Stimulated activated CD8-positive, alpha-beta memory T cell treated with anti-CD3 and anti-CD28 coated beads, Interleukin-12 subunit alpha, Interleukin-12 subunit beta, amount 100 ng/mL, for 24 hours (primary cell): ENCODE data around the gene UNK.

Source experiments
- DNase-seq: peaks from one replicate; pipeline ENCODE4 v3.0.0-alpha.2; 2020; ENCODE audit errors: extremely low read depth

Gene UNK

GRCh38 chr17:75784473-75785015 lies at the start of gene UNK:
UNK (plus strand) TSS chr17:75784806; CDS start chr17:75784881, 75 bp downstream.
- DNase-seq, result peak; percentile 88

GRCh38 chr17:75736173-75736835 lies 48.3 kb upstream of the UNK start:
- no peak for DNase-seq

GRCh38 chr17:75737133-75737962 lies 47.3 kb upstream of the UNK start:
- DNase-seq, result no peak

GRCh38 chr17:75738218-75738802 lies 46.3 kb upstream of the UNK start:
- no peak for DNase-seq

GRCh38 chr17:75739174-75739573 lies 45.4 kb upstream of the UNK start:
- no peak for DNase-seq

- no peak for DNase-seq
These were observed 44.8 kb upstream of the UNK start for GRCh38 chr17:75739801-75740200.

GRCh38 chr17:75740215-75740614 lies 44.4 kb upstream of the UNK start:
- DNase-seq, result no peak

- no peak for DNase-seq
These were observed 44.0 kb upstream of the UNK start for GRCh38 chr17:75740631-75741077.

- DNase-seq, result no peak
These were observed 42.3 kb upstream of the UNK start for GRCh38 chr17:75742337-75742736.

GRCh38 chr17:75743625-75744206 lies 40.9 kb upstream of the UNK start:
- no peak for DNase-seq

- no peak for DNase-seq
These were observed 35.9 kb upstream of the UNK start for GRCh38 chr17:75748706-75749105.

GRCh38 chr17:75749545-75750389 lies 34.8 kb upstream of the UNK start:
- DNase-seq, result peak; percentile 73

GRCh38 chr17:75750661-75751423 lies 33.8 kb upstream of the UNK start:
- no peak for DNase-seq

GRCh38 chr17:75751676-75752404 lies 32.8 kb upstream of the UNK start:
- no peak for DNase-seq

- DNase-seq, result no peak
These were observed 32.2 kb upstream of the UNK start for GRCh38 chr17:75752405-75752709.

- no peak for DNase-seq
These were observed 31.6 kb upstream of the UNK start for GRCh38 chr17:75752802-75753513.

GRCh38 chr17:75753514-75754377 lies 30.9 kb upstream of the UNK start:
- DNase-seq, result no peak
